WTC11 (cell line): ENCODE results near the gene MPV17L. TPM values are rescaled to one million over a fixed set of nuclear protein-coding genes. Genes with fewer than 3 reads are reported as not detected.

Experiments
- ATAC-seq: fragments of 200-7000 bp; cut with Tn5 transposase; 2 replicates; pipeline ENCODE4 v1.10.0; 2021; ENCODE audit warnings: mild to moderate bottlenecking, moderate library complexity
- CTCF ChIA-PET: fragments of 300-600 bp; sonication (Branson Sonifier 250); formaldehyde crosslinking; loops from one replicate; lab custom pipeline; 2021; ENCODE audit warnings: antibody characterized with exemption; lab: Charles Lee
- POLR2A ChIA-PET: fragments of 350-600 bp; sonication (Branson Sonifier 250); formaldehyde crosslinking; loops from one replicate; lab custom pipeline; 2021; ENCODE audit warnings: antibody characterized with exemption; lab: Charles Lee
- DNase-seq: peaks from one replicate; pipeline ENCODE4 v3.0.0; 2021; ENCODE audit warnings: low spot score
- H3K27ac Mint-ChIP-seq: 2 replicates; pipeline ENCODE4 v1.8.0; 2021; ENCODE audit warnings: mixed read lengths
- H3K27me3 Mint-ChIP-seq: 2 replicates; pipeline ENCODE4 v1.8.0; 2021; ENCODE audit warnings: low read depth, mild to moderate bottlenecking, moderate library complexity, mixed read lengths
- H3K36me3 Mint-ChIP-seq: 2 replicates; pipeline ENCODE4 v1.8.0; 2021; ENCODE audit warnings: mixed read lengths
- H3K4me1 Mint-ChIP-seq: 2 replicates; pipeline ENCODE4 v1.8.0; 2022; ENCODE audit warnings: mixed read lengths
- H3K4me3 Mint-ChIP-seq: 2 replicates; pipeline ENCODE4 v1.8.0; 2021; ENCODE audit warnings: mild to moderate bottlenecking, moderate library complexity, mixed read lengths
- H3K9me3 Mint-ChIP-seq: 2 replicates; pipeline ENCODE4 v1.8.0; 2021; ENCODE audit warnings: mixed read lengths
- ATF1 ChIP-seq: sonication (generic); formaldehyde crosslinking; IDR thresholded peaks from 2 replicates; pipeline ENCODE4 v1.8.1; 2023; ENCODE audit warnings: mild to moderate bottlenecking, moderate library complexity, missing genetic modification reagents
- CREB1 ChIP-seq: sonication (generic); formaldehyde crosslinking; IDR thresholded peaks from 2 replicates; pipeline ENCODE4 v1.8.0; 2023; ENCODE audit warnings: mild to moderate bottlenecking, missing genetic modification reagents
- ESRRA ChIP-seq: sonication (generic); formaldehyde crosslinking; IDR thresholded peaks from 2 replicates; pipeline ENCODE4 v1.8.1; 2022; ENCODE audit warnings: mild to moderate bottlenecking, missing genetic modification reagents, borderline replicate concordance
- FOXJ3 ChIP-seq: sonication (generic); formaldehyde crosslinking; IDR thresholded peaks from 2 replicates; pipeline ENCODE4 v1.9.0; 2021; ENCODE audit warnings: missing genetic modification reagents, mild to moderate bottlenecking, borderline replicate concordance
- JUN ChIP-seq: sonication (generic); formaldehyde crosslinking; IDR thresholded peaks from 2 replicates; pipeline ENCODE4 v1.8.0; 2023; ENCODE audit warnings: mild to moderate bottlenecking, missing genetic modification reagents
- NFE2L1 ChIP-seq: sonication (generic); formaldehyde crosslinking; IDR thresholded peaks from 2 replicates; pipeline ENCODE4 v1.8.1; 2023; ENCODE audit warnings: missing genetic modification reagents
- NR2C2 ChIP-seq: sonication (generic); formaldehyde crosslinking; IDR thresholded peaks from 2 replicates; pipeline ENCODE4 v1.8.0; 2022; ENCODE audit warnings: mild to moderate bottlenecking, missing genetic modification reagents
- OVOL2 ChIP-seq: fragments of 250-450 bp; sonication (Bioruptor Pico); IDR thresholded peaks from 2 replicates; pipeline ENCODE4 v1.9.0; 2021; ENCODE audit warnings: mild to moderate bottlenecking, borderline replicate concordance
- PRRX2 ChIP-seq: fragments of 250-450 bp; sonication (Bioruptor Pico); IDR thresholded peaks from 2 replicates; pipeline ENCODE4 v1.8.0; 2021; ENCODE audit warnings: mild to moderate bottlenecking
- SP1 ChIP-seq: sonication (generic); formaldehyde crosslinking; conservative IDR thresholded peaks from 2 replicates; pipeline ENCODE4 v1.8.1; 2022; ENCODE audit warnings: missing genetic modification reagents
- TCF7 ChIP-seq: sonication (generic); formaldehyde crosslinking; IDR thresholded peaks from 2 replicates; pipeline ENCODE4 v1.8.0; 2022; ENCODE audit warnings: mild to moderate bottlenecking, low read depth, missing genetic modification reagents, moderate library complexity
- TP53 ChIP-seq: sonication (generic); formaldehyde crosslinking; IDR thresholded peaks from 2 replicates; pipeline ENCODE4 v1.8.1; 2023; ENCODE audit warnings: mild to moderate bottlenecking, missing genetic modification reagents
- ZNF121 ChIP-seq: sonication (generic); formaldehyde crosslinking; IDR thresholded peaks from 2 replicates; pipeline ENCODE4 v1.8.0; 2023; ENCODE audit warnings: missing genetic modification reagents
- ZNF423 ChIP-seq: fragments of 250-450 bp; sonication (Bioruptor Pico); IDR thresholded peaks from 2 replicates; pipeline ENCODE4 v2.1.2; 2022; ENCODE audit warnings: mild to moderate bottlenecking, moderate library complexity
- total RNA-seq: library from RNA; stranded (reverse); gene quantifications from 3 replicates; pipeline ENCODE4 v1.2.3, GENCODE V29; 2021
- TF ChIP-seq, protein P1 (sequence below): fragments of 250-450 bp; sonication (Bioruptor Pico); conservative IDR thresholded peaks from 2 replicates; pipeline ENCODE4 v1.9.0; 2021; ENCODE audit warnings: mild to moderate bottlenecking
- TF ChIP-seq, protein P2 (sequence below): sonication (generic); formaldehyde crosslinking; IDR thresholded peaks from 2 replicates; pipeline ENCODE4 v1.8.1; 2022; ENCODE audit warnings: low read depth, missing genetic modification reagents, borderline replicate concordance
- TF ChIP-seq, protein P3 (sequence below): sonication (generic); formaldehyde crosslinking; IDR thresholded peaks from 2 replicates; pipeline ENCODE4 v1.8.1; 2022; ENCODE audit warnings: mild to moderate bottlenecking, moderate library complexity, missing genetic modification reagents
- TF ChIP-seq, protein P4 (sequence below): fragments of 250-450 bp; sonication (Bioruptor Pico); IDR thresholded peaks from 2 replicates; pipeline ENCODE4 v1.8.0; 2021; ENCODE audit warnings: mild to moderate bottlenecking
- TF ChIP-seq, protein P5 (sequence below): sonication (generic); formaldehyde crosslinking; IDR thresholded peaks from 2 replicates; pipeline ENCODE4 v1.8.1; 2023; ENCODE audit warnings: mild to moderate bottlenecking, moderate library complexity, missing genetic modification reagents
- TF ChIP-seq, protein P6 (sequence below): sonication (generic); formaldehyde crosslinking; IDR thresholded peaks from 2 replicates; pipeline ENCODE4 v1.8.1; 2023; ENCODE audit warnings: mild to moderate bottlenecking, missing genetic modification reagents

The MPV17L gene
- total RNA-seq, 1 experiment from 2014 or later, result 5.4 TPM

DNA sequence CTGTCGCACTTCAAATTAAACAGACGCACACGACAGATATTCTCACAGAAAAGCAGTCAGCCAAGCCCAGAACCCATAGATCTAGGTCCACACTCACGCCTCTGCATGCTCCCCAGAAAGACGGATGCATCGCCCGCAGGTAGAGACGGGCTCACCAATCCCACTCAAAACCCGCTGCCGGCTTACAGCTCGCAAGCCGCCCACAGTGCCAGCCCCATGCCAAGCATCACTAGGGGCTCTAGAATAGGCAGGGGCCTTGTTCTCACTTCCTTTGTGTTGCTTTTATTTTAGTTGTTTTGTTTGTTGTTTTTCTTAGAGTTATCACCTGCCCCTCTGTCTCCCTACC, 38.5 kb downstream of the MPV17L start:
- Mint-ChIP-seq H3K4me3 (peak overlapping the region; percentile 81), H3K27ac (no peak overlapping the region), H3K36me3 (no peaks in the 10 kb centered on the region), H3K27me3 (peaks cover 33% of the 10 kb centered on the region)
- DNase-seq, result no peak
- CTCF ChIA-PET, result interaction anchor here (0.9 to 1.3 kb wide), 2 partner anchors 49 to 116 kb away, joined by 3 read pairs; no protein-coding TSS in a partner anchor
- TF ChIP-seq SP1 (CRISPR knock-in tag) (no peak), FOXJ3 (CRISPR knock-in tag) (no peak), ATF1 (CRISPR knock-in tag) (no peak), OVOL2 (no peak), CREB1 (CRISPR knock-in tag) (no peak), ZNF423 (CRISPR knock-in tag) (no peak), JUN (CRISPR knock-in tag) (no peak), PRRX2 (CRISPR knock-in tag) (no peak), TP53 (CRISPR knock-in tag) (no peak), NFE2L1 (CRISPR knock-in tag) (no peak), NR2C2 (CRISPR knock-in tag) (no peak), ESRRA (CRISPR knock-in tag) (no peak)
- TF ChIP-seq, protein P1, sequence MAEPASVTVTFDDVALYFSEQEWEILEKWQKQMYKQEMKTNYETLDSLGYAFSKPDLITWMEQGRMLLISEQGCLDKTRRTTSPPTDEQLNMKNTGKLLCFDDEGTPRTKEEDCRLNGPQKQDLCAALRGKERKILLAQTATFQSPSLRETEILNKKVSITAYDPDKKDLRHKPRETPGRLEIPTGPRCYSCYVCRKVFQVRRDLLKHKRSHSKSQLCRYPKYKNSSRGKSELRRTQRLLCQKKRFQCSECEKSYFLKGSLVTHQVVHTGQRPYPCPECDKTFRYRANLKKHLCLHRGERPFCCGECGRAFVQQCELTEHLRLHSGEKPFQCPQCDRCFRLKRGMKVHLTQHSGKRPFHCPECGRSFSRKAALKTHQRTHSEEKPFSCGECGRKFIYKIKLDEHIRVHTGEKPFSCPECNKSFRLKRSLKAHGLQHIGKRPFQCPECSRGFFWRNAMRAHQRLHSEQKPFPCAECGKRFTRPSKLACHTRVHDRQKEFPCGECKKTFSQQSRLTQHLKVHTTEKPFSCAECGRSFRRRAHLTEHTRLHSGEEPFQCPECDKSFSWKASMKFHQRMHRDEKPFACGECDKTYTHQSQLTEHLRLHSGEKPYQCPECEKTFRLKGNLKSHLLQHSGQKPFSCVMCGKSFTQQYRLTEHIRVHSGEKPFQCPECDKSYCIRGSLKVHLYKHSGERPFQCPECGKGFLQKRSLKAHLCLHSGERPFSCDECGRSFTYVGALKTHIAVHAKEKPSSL (CRISPR knock-in tag), result no peak
- TF ChIP-seq, protein P2, sequence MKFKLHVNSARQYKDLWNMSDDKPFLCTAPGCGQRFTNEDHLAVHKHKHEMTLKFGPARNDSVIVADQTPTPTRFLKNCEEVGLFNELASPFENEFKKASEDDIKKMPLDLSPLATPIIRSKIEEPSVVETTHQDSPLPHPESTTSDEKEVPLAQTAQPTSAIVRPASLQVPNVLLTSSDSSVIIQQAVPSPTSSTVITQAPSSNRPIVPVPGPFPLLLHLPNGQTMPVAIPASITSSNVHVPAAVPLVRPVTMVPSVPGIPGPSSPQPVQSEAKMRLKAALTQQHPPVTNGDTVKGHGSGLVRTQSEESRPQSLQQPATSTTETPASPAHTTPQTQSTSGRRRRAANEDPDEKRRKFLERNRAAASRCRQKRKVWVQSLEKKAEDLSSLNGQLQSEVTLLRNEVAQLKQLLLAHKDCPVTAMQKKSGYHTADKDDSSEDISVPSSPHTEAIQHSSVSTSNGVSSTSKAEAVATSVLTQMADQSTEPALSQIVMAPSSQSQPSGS, result no peak
- TF ChIP-seq, protein P3, sequence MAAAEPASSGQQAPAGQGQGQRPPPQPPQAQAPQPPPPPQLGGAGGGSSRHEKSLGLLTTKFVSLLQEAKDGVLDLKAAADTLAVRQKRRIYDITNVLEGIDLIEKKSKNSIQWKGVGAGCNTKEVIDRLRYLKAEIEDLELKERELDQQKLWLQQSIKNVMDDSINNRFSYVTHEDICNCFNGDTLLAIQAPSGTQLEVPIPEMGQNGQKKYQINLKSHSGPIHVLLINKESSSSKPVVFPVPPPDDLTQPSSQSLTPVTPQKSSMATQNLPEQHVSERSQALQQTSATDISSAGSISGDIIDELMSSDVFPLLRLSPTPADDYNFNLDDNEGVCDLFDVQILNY (CRISPR knock-in tag), result no peak
- TF ChIP-seq, all 79 proteins: peak for 0
- Mint-ChIP-seq H3K9me3 (no peaks in the 10 kb centered on the region), H3K4me1 (peaks cover 9% of the 10 kb centered on the region)
- POLR2A ChIA-PET, result no interaction called here
- no peak for ATAC-seq

DNA sequence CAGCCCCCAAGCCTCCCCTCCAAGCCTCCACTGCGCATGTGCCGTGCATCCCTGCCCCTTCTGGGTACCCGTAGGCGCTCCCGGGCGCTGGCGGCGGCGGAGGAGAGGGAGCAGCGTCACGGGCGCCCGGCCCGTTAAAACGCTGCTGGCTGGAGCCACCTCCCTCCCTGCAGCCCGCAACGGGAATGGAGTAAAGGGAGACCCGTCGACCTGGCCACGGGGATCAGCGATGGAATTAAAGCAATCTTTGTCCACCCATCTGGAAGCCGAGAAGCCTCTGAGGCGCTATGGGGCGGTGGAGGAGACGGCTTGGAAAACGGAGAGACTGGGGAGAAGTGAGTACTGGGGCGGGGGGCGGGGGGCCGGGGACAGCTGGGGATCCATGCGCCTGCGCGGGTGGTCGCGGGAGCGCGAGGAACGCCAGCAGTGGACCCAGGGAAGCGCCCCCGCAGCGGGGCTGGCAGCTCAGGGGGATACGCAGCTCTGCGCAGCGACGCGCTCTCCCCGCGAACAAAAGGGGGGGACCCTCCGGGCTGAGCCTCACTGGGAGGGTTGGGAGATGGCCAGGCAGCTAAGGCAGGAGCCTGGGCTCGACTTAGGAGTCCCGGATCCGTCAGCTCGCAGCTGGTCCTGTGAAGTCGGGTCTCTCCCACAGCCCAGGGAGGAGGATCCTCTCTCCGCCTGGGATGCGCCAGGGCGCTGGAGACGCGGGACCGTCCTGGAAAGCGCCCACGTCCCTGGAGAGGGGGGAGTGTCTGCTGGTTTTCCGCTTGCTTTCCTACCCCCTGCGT, 39.1 kb downstream of the MPV17L start, which contains the start of gene BMERB1:
TSS of gene BMERB1 (plus strand) at position 164 of the 791 bp plus-strand sequence. CDS start at position 230, 66 bp downstream.
- H3K27ac Mint-ChIP-seq, result no peak within 1 kb of the TSS
- H3K9me3 Mint-ChIP-seq, result no peaks in the 10 kb centered on the region
- peak within 1 kb of the TSS; percentile 81 for H3K4me3 Mint-ChIP-seq
- peaks cover 9% of the 10 kb centered on the region for H3K4me1 Mint-ChIP-seq
- TF ChIP-seq TCF7 (CRISPR knock-in tag), result no peak
- TF ChIP-seq, protein P4, sequence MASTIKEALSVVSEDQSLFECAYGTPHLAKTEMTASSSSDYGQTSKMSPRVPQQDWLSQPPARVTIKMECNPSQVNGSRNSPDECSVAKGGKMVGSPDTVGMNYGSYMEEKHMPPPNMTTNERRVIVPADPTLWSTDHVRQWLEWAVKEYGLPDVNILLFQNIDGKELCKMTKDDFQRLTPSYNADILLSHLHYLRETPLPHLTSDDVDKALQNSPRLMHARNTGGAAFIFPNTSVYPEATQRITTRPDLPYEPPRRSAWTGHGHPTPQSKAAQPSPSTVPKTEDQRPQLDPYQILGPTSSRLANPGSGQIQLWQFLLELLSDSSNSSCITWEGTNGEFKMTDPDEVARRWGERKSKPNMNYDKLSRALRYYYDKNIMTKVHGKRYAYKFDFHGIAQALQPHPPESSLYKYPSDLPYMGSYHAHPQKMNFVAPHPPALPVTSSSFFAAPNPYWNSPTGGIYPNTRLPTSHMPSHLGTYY, result no peak
- TF ChIP-seq, protein P5, sequence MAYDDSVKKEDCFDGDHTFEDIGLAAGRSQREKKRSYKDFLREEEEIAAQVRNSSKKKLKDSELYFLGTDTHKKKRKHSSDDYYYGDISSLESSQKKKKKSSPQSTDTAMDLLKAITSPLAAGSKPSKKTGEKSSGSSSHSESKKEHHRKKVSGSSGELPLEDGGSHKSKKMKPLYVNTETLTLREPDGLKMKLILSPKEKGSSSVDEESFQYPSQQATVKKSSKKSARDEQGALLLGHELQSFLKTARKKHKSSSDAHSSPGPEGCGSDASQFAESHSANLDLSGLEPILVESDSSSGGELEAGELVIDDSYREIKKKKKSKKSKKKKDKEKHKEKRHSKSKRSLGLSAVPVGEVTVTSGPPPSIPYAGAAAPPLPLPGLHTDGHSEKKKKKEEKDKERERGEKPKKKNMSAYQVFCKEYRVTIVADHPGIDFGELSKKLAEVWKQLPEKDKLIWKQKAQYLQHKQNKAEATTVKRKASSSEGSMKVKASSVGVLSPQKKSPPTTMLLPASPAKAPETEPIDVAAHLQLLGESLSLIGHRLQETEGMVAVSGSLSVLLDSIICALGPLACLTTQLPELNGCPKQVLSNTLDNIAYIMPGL (CRISPR knock-in tag), result no peak
- peak; percentile 83 for TF ChIP-seq ZNF121 (CRISPR knock-in tag)
- TF ChIP-seq, protein P6, sequence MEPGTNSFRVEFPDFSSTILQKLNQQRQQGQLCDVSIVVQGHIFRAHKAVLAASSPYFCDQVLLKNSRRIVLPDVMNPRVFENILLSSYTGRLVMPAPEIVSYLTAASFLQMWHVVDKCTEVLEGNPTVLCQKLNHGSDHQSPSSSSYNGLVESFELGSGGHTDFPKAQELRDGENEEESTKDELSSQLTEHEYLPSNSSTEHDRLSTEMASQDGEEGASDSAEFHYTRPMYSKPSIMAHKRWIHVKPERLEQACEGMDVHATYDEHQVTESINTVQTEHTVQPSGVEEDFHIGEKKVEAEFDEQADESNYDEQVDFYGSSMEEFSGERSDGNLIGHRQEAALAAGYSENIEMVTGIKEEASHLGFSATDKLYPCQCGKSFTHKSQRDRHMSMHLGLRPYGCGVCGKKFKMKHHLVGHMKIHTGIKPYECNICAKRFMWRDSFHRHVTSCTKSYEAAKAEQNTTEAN (CRISPR knock-in tag), result no peak
- peak; percentile 83 for DNase-seq
- H3K36me3 Mint-ChIP-seq, result no peaks in the 10 kb centered on the region
- ATAC-seq, result peak; percentile 90
- POLR2A ChIA-PET, result interaction anchor here (0.5 kb wide), 1 partner anchor 11 kb away, joined by 9 read pairs; no protein-coding TSS in a partner anchor
- CTCF ChIA-PET, result interaction anchor here (0.9 to 1.3 kb wide), 3 partner anchors 9 to 116 kb away, joined by 3 read pairs; no protein-coding TSS in a partner anchor
- H3K27me3 Mint-ChIP-seq, result peaks cover 33% of the 10 kb centered on the region
